Tibial artery (tissue), 4 donors: ENCODE measurements around the gene RERG.

Experiments
- DNase-seq, 2 donors: peaks; one replicate each; pipeline ENCODE4 v3.0.0-alpha.2; 2019
- H3K27ac ChIP-seq, 2 donors: fragments of 200-600 bp; sonication (generic) in 1 of 2; 1 replicate in 1 of 2; 2 replicates in 1 of 2; pipeline ENCODE4 v1.5.1; 2018 to 2019; ENCODE audit warnings: mild to moderate bottlenecking in 1 of 2
- H3K27me3 ChIP-seq, 2 donors: fragments of 200-600 bp; sonication (generic) in 1 of 2; one replicate each; pipeline versions ENCODE4 v1.5.1 to v1.6.0; 2016 to 2019
- H3K36me3 ChIP-seq, 3 donors: fragments of 200-600 bp; sonication (generic) in 2 of 3; one replicate each; pipeline ENCODE4 v1.5.1; 2016 to 2019; ENCODE audit warnings: mild to moderate bottlenecking in 2 of 3
- H3K4me1 ChIP-seq, 4 donors: fragments of 200-600 bp; sonication (generic) in 2 of 4; 1 replicate in 3 of 4; 2 replicates in 1 of 4; pipeline ENCODE4 v1.5.1; 2016 to 2019
- H3K4me3 ChIP-seq, 2 donors: fragments of 200-600 bp; sonication (generic) in 1 of 2; 1 replicate in 1 of 2; 2 replicates in 1 of 2; pipeline ENCODE4 v1.5.1; 2018 to 2019; ENCODE audit warnings: mild to moderate bottlenecking in 2 of 2
- H3K9me3 ChIP-seq, 3 donors: fragments of 200-600 bp; sonication (generic) in 1 of 3; one replicate each; pipeline ENCODE4 v1.5.1; 2016 to 2019
- CTCF ChIP-seq, 2 experiments: fragments of 200-600 bp in 1 of 2; fragments of 450-650 bp in 1 of 2; IDR thresholded peaks; one replicate each; pipeline ENCODE4 v1.5.1; 2017 to 2019; ENCODE audit warnings: antibody characterized with exemption in 2 of 2, mild to moderate bottlenecking in 1 of 2, moderate library complexity in 1 of 2
- intact Hi-C: fragments of 100-400 bp; cut with DNase I; formaldehyde crosslinking; loops from one replicate; pipeline ENCODE4 v1.15.0; 2023; ENCODE audit warnings: low total_unique reads

The RERG gene

GRCh38 chr12:15201456-15201855 lies 19.8 kb downstream of the RERG start:
- intact Hi-C loops: no loop called here
- Histone ChIP-seq H3K4me3 (no peak overlapping the region), H3K27ac (peak overlapping the region; percentile 54 to 71), H3K9me3 (no peaks in the 10 kb centered on the region), H3K36me3 (no peaks in the 10 kb centered on the region), H3K4me1 (peaks cover 0 to 94% (median 35%) of the 10 kb centered on the region in 4 donors), H3K27me3 (no peaks in the 10 kb centered on the region)
- DNase-seq: no peak
- TF ChIP-seq CTCF (IDR thresholded peaks at IDR 0.05): no peak

- Histone ChIP-seq H3K9me3 (no peaks in the 10 kb centered on the region), H3K27ac (peak overlapping the region; percentile 53 to 71), H3K4me3 (no peak overlapping the region), H3K4me1 (peaks cover 0 to 94% (median 35%) of the 10 kb centered on the region in 4 donors), H3K36me3 (no peaks in the 10 kb centered on the region), H3K27me3 (no peaks in the 10 kb centered on the region)
- TF ChIP-seq CTCF (IDR thresholded peaks at IDR 0.05): no peak
- intact Hi-C loops: no loop called here
- DNase-seq: no peak
Observed at GRCh38 chr12:15201056-15201455, 20.2 kb downstream of the RERG start.

GRCh38 chr12:15200641-15201040 lies 20.6 kb downstream of the RERG start:
- no peaks in the 10 kb centered on the region for H3K9me3 ChIP-seq
- intact Hi-C loops: no loop called here
- no peaks in the 10 kb centered on the region for H3K36me3 ChIP-seq
- H3K27me3 ChIP-seq: no peaks in the 10 kb centered on the region
- no peak overlapping the region for H3K4me3 ChIP-seq
- TF ChIP-seq CTCF (IDR thresholded peaks at IDR 0.05): no peak
- DNase-seq: no peak
- peak overlapping the region; percentile 53 to 71 for H3K27ac ChIP-seq
- H3K4me1 ChIP-seq: peaks cover 0 to 94% (median 35%) of the 10 kb centered on the region in 4 donors

GRCh38 chr12:15199930-15200329 lies 21.3 kb downstream of the RERG start:
- no peaks in the 10 kb centered on the region for H3K9me3 ChIP-seq
- no peaks in the 10 kb centered on the region for H3K27me3 ChIP-seq
- intact Hi-C loops: no loop called here
- peaks cover 0 to 96% (median 39%) of the 10 kb centered on the region in 4 donors for H3K4me1 ChIP-seq
- no peak for DNase-seq
- H3K4me3 ChIP-seq: no peak overlapping the region
- H3K36me3 ChIP-seq: no peaks in the 10 kb centered on the region
- TF ChIP-seq CTCF (IDR thresholded peaks at IDR 0.05): no peak
- peak overlapping the region; percentile 53 to 71 for H3K27ac ChIP-seq

GRCh38 chr12:15196678-15197505 lies 24.3 kb downstream of the RERG start:
- no peak for TF ChIP-seq CTCF (IDR thresholded peaks at IDR 0.05)
- H3K4me3 ChIP-seq: no peak overlapping the region
- intact Hi-C loops: no loop called here
- DNase-seq: no peak
- H3K27ac ChIP-seq: peak overlapping the region; percentile 63 to 65
- peaks cover 0 to 95% (median 48%) of the 10 kb centered on the region in 4 donors for H3K4me1 ChIP-seq
- no peaks in the 10 kb centered on the region for H3K9me3 ChIP-seq
- H3K36me3 ChIP-seq: no peaks in the 10 kb centered on the region
- H3K27me3 ChIP-seq: no peaks in the 10 kb centered on the region
